GM23248 (cell line): Measurements from ENCODE around the gene TMEM161A. TPM values are rescaled to one million over a fixed set of nuclear protein-coding genes. Genes with fewer than 3 reads are reported as not detected.

Experiments
- DNase-seq: peaks from one replicate; pipeline ENCODE4 v3.0.0-alpha.2; 2015
- H2AFZ ChIP-seq: fragments of 200-600 bp; sonication (generic); 2 replicates; pipeline ENCODE4 v1.6.1; 2016; ENCODE audit warnings: antibody characterized with exemption
- H3F3A ChIP-seq: fragments of 200-600 bp; sonication (generic); 2 replicates; pipeline ENCODE4 v1.6.1; 2016; ENCODE audit warnings: mild to moderate bottlenecking, antibody characterized with exemption, mixed run types; ENCODE audit not compliant: insufficient read depth
- H3K27ac ChIP-seq: fragments of 200-600 bp; sonication (generic); 2 replicates; pipeline ENCODE4 v1.5.1; 2016; ENCODE audit warnings: mild to moderate bottlenecking
- H3K27me3 ChIP-seq: fragments of 200-600 bp; sonication (generic); replicated peaks from 2 replicates; pipeline ENCODE4 v1.6.1; 2016; ENCODE audit warnings: mild to moderate bottlenecking; ENCODE audit not compliant: insufficient read depth
- H3K36me3 ChIP-seq: fragments of 200-600 bp; sonication (generic); 2 replicates; pipeline ENCODE4 v1.6.1; 2016; ENCODE audit warnings: low read depth, mild to moderate bottlenecking
- H3K4me1 ChIP-seq: fragments of 200-600 bp; sonication (generic); 2 replicates; pipeline ENCODE4 v1.6.1; 2016; ENCODE audit warnings: mild to moderate bottlenecking; ENCODE audit not compliant: insufficient read depth
- H3K4me2 ChIP-seq: fragments of 200-600 bp; sonication (generic); one replicate; pipeline ENCODE4 v1.6.1; 2016; ENCODE audit warnings: mild to moderate bottlenecking; ENCODE audit not compliant: unreplicated experiment
- H3K4me3 ChIP-seq: fragments of 200-600 bp; sonication (generic); 2 replicates; pipeline ENCODE4 v1.5.1; 2016; ENCODE audit warnings: mild to moderate bottlenecking
- H3K79me2 ChIP-seq: fragments of 200-600 bp; sonication (generic); 2 replicates; pipeline ENCODE4 v1.6.1; 2016; ENCODE audit warnings: mild to moderate bottlenecking; ENCODE audit not compliant: insufficient read depth
- H3K9ac ChIP-seq: fragments of 200-600 bp; sonication (generic); 2 replicates; pipeline ENCODE4 v1.6.1; 2016; ENCODE audit warnings: mild to moderate bottlenecking
- H3K9me2 ChIP-seq: fragments of 200-600 bp; sonication (generic); 2 replicates; pipeline ENCODE4 v1.6.1; 2016; ENCODE audit warnings: mixed run types, mild to moderate bottlenecking, moderate library complexity; ENCODE audit not compliant: insufficient read depth
- H3K9me3 ChIP-seq: fragments of 200-600 bp; sonication (generic); one replicate; pipeline ENCODE4 v1.6.1; 2017; ENCODE audit warnings: low read depth
- H4K20me1 ChIP-seq: fragments of 200-600 bp; sonication (generic); 2 replicates; pipeline ENCODE4 v1.6.0; 2016; ENCODE audit not compliant: insufficient read depth
- EZH2 ChIP-seq: fragments of 200-600 bp; sonication (generic); IDR thresholded peaks from 2 replicates; pipeline ENCODE4 v1.6.1; 2018; ENCODE audit warnings: antibody characterized with exemption, mild to moderate bottlenecking; ENCODE audit not compliant: insufficient read depth, poor library complexity, severe bottlenecking
- EZH2phosphoT487 ChIP-seq: fragments of 200-600 bp; sonication (generic); IDR thresholded peaks from 2 replicates; pipeline ENCODE4 v1.6.1; 2018; ENCODE audit warnings: antibody characterized with exemption, moderate library complexity, mild to moderate bottlenecking, low read depth; ENCODE audit not compliant: insufficient read depth
- WGBS, 2 experiments: methylation state at CpG; one replicate each; pipeline ENCODE4 v1.1.6; 2015 to 2017; ENCODE audit warnings: low lambda C conversion rate in 2 of 2, low coverage in 1 of 2; ENCODE audit errors: missing lambda C conversion rate in 2 of 2; 5-methylcytosine and 5-hydroxymethylcytosine counted together
- in situ Hi-C: fragments of 300-500 bp; cut with MboI; formaldehyde crosslinking; loops from 2 replicates; pipeline ENCODE4 v1.15.0; 2020
- polyA plus RNA-seq: library from polyadenylated mRNA; unstranded; fragments of >200 nt; fragmentation: Nextera tagmentation; extraction: Ambion mirVana; gene quantifications from 2 replicates; pipeline ENCODE4 v1.2.1, GENCODE V29; 2016
- total RNA-seq: library from RNA; depleted of rRNA; stranded (reverse); fragments of >200 nt; shearing (Covaris generic); gene quantifications from 2 replicates; pipeline ENCODE4 v1.2.3, GENCODE V29; 2014

The TMEM161A gene
- total and polyA plus RNA-seq, 2 experiments from 2014 or later: 29.1 to 33.7 TPM

DNA sequence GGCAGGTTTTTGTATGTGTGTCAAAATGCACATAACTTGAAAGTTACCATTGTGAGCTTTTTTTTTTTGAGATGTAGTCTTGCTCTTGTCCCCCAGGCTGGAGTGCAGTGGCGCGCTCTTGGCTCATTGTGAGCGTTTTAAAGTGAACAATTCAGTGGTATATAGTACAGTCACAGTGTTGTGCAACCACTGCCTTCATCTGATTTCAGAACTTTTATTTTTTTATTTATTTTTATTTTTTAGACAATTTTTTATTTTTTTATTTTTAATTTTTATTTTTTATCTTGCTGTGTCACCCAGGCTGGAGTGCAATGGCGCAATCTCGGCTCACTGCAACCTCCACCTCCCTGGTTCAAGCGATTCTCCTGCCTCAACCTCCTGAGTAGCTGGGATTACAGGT, 59.5 kb downstream of the TMEM161A start:
- Histone ChIP-seq H3K4me1 (no peaks in the 10 kb centered on the region), H2AFZ (no peak overlapping the region), H3K9me3 (no peaks in the 10 kb centered on the region), H3K27me3 (no peaks in the 10 kb centered on the region), H3K27ac (no peak overlapping the region), H3F3A (no peaks in the 10 kb centered on the region), H3K9ac (no peak overlapping the region), H3K4me2 (no peak overlapping the region), H3K36me3 (no peaks in the 10 kb centered on the region), H3K9me2 (no peaks in the 10 kb centered on the region), H3K4me3 (no peak overlapping the region), H4K20me1 (no peaks in the 10 kb centered on the region), H3K79me2 (no peaks in the 10 kb centered on the region)
- DNase-seq: peak; percentile 9
- in situ Hi-C loops: no loop called here
- TF ChIP-seq EZH2phosphoT487 (no peak), EZH2 (no peak)
- 98 to 100% methylated on average over 6 of the region's 6 CpGs for WGBS, 2 experiments

DNA sequence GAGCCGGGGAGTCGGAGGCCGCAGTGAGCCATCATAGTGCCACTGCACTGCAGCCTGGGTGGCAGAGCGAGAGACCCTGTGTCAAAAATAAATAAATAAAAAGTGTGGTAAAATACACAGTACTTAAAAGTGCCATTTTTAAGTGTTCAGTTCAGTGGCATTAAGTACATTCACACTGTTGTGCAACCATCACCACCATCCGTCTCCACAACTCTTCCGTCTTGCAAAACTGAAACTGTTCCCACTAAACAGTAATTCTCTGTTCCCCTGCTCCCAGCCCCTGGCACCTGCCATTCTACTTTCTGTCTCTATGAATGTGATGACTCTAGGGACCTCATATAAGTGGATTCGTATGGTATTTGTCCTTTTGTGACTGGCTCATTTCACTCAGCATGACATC, 61.2 kb downstream of the TMEM161A start:
- Histone ChIP-seq H2AFZ (no peak overlapping the region), H3K27ac (no peak overlapping the region), H3K9me3 (no peaks in the 10 kb centered on the region), H3K4me2 (no peak overlapping the region), H3K36me3 (no peaks in the 10 kb centered on the region), H3F3A (no peaks in the 10 kb centered on the region), H3K4me1 (no peaks in the 10 kb centered on the region), H3K9me2 (no peaks in the 10 kb centered on the region), H3K79me2 (no peaks in the 10 kb centered on the region), H3K9ac (no peak overlapping the region), H3K27me3 (no peaks in the 10 kb centered on the region), H4K20me1 (no peaks in the 10 kb centered on the region), H3K4me3 (no peak overlapping the region)
- TF ChIP-seq EZH2 (no peak), EZH2phosphoT487 (no peak)
- DNase-seq: no peak
- in situ Hi-C loops: no loop called here
- 92 to 93% methylated on average over 7 of the region's 7 CpGs for WGBS, 2 experiments

DNA sequence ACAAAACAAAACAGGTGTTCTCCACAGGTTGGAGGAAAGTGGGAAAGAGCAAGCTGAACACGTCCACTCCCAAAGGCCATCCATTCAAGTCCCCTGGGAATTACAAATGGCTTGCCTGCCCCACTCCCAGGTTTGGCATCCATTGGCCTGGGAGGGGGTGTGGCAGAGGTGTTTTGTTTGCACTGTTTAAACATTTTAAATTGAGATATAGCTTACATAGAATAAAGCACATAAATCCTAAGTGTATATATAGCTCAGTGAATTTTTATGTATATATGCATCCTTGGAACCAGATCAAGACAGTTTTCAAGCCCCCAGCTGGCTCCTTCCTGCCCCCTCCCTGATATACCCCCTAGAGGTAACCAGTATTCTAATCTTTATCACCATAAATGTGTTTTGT, 61.8 kb downstream of the TMEM161A start:
- H3K4me1 ChIP-seq: no peaks in the 10 kb centered on the region
- H3K4me3 ChIP-seq: no peak overlapping the region
- no peaks in the 10 kb centered on the region for H3K9me3 ChIP-seq
- no peak for DNase-seq
- no peak overlapping the region for H3K27ac ChIP-seq
- H3K9ac ChIP-seq: no peak overlapping the region
- no peaks in the 10 kb centered on the region for H3K9me2 ChIP-seq
- no peaks in the 10 kb centered on the region for H3K36me3 ChIP-seq
- H2AFZ ChIP-seq: no peak overlapping the region
- no peaks in the 10 kb centered on the region for H3K27me3 ChIP-seq
- H3F3A ChIP-seq: no peaks in the 10 kb centered on the region
- TF ChIP-seq EZH2phosphoT487: no peak
- TF ChIP-seq EZH2: no peak
- no peak overlapping the region for H3K4me2 ChIP-seq
- no peaks in the 10 kb centered on the region for H3K79me2 ChIP-seq
- 57 to 68% methylated on average over 1 of the region's 1 CpG for WGBS, 2 experiments
- no peaks in the 10 kb centered on the region for H4K20me1 ChIP-seq
- in situ Hi-C loops: no loop called here

DNA sequence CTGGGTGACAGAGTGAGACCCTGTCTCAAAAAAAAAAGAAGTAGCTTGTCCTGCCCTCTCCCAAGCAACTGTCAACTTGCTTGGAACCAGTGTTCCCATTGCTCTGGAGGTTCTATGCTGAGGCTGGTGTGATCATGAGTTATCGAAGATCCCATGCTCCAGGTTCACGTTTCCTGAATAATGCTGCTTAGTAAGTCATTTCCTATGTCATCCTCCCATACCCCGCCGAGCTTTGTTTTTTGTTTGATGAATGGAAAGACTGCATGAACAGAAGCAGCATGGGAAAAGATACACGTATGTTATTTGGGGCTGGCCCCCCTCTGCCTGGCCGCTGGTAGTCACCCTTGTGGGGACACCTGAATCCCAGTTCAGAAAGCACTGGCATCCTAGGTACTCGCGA, 63.2 kb downstream of the TMEM161A start:
- in situ Hi-C loops: no loop called here

GRCh38 chr19:19074196-19074882, 63.9 kb downstream of the TMEM161A start:
- DNase-seq: no peak
- Histone ChIP-seq H3K36me3 (no peaks in the 10 kb centered on the region), H4K20me1 (no peaks in the 10 kb centered on the region), H2AFZ (no peak overlapping the region), H3K9me2 (no peaks in the 10 kb centered on the region), H3K79me2 (no peaks in the 10 kb centered on the region), H3K4me3 (no peak overlapping the region), H3K4me1 (no peaks in the 10 kb centered on the region), H3K27me3 (no peaks in the 10 kb centered on the region), H3K9me3 (no peaks in the 10 kb centered on the region), H3K9ac (no peak overlapping the region), H3F3A (no peaks in the 10 kb centered on the region), H3K27ac (no peak overlapping the region), H3K4me2 (no peak overlapping the region)
- WGBS, 2 experiments: 72% methylated on average over 13 of the region's 13 CpGs
- in situ Hi-C loops: no loop called here
- no peak for TF ChIP-seq EZH2phosphoT487
- TF ChIP-seq EZH2: no peak

More for the DNA sequence above, 63.2 kb downstream of the TMEM161A start:
- Histone ChIP-seq H3K79me2 (no peaks in the 10 kb centered on the region), H3K4me3 (no peak overlapping the region), H2AFZ (no peak overlapping the region), H3K27me3 (no peaks in the 10 kb centered on the region), H3K9me2 (no peaks in the 10 kb centered on the region), H3K9me3 (no peaks in the 10 kb centered on the region), H3K4me2 (no peak overlapping the region), H4K20me1 (no peaks in the 10 kb centered on the region), H3F3A (no peaks in the 10 kb centered on the region), H3K9ac (no peak overlapping the region), H3K4me1 (no peaks in the 10 kb centered on the region), H3K36me3 (no peaks in the 10 kb centered on the region), H3K27ac (no peak overlapping the region)
- no peak for TF ChIP-seq EZH2phosphoT487
- no peak for TF ChIP-seq EZH2
- DNase-seq: no peak
- 86 to 91% methylated on average over 8 of the region's 8 CpGs for WGBS, 2 experiments
